AML-193 (cell line): ENCODE results near the gene TUBGCP2.
"Not testable (repeated sequence)": the region's sequence is repeated elsewhere in the genome, so short reads cannot be mapped to it uniquely, and the experiment has no call there.

Experiments used
- DNase-seq, 2 experiments: peaks; one replicate each; lab custom pipeline; 2025; lab: John Stamatoyannopoulos, UW

Gene TUBGCP2

DNA sequence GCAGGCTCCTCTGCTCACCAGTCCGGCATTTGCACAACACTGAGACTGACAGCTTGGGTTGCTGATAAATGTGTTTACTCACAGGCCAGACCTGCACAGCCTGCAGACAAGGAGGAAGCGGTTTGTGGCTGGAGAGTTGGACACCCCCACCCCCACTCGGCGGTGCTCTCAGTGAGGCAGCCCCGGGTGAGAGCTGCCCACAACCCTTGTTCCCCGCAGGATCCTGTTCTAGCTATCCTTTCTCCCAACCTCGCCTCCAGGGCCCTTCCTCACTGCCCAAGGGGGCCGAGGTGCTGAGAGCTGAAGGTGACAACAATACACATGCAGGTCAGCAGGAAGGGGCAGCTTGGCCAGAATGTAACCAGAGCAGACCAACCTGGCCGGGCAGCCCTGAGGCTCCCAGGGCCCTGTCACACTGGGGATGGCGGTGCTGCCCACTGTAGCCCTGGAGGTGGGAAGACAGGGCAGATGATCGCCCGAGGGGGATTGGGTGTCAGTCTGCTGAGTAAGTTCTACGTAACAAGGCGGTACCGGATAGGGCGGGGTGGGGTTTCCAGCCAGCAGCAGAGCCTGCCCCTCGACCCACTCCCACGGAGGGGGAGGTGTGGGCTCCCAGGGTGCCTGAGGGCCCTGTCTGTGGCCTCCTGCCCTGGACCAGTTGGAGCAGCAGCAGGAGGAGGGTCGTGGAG lies 30.0 kb downstream of the TUBGCP2 start:
- DNase-seq, result peak; percentile 71 to 80

DNA sequence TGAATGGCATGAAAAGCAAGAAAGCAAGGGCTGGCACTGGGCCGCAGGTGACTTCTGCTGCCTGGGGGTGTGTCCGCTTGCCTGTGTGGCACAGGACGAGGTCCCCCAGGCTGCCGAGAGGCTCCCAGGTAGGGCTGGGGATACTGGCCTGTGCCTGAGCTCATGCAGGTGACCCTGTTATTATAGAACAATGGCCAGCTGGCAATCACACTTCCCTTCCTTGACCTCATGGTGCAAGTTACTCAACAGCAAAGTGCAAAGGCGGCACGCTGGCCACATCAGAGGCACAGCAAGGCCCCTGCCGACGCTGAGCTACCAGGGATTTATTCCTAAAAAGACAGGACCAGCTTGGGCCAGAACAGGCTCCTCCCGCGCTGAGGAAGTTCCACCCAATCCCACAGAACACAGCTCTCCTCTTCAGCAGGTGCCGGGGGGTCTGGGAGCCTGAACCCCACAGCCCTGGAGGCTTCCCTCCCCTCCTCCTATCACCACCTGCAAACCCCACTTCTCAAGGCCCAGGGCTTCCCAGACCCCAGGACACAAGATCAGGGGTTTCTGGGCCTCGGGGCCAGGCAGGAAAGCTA lies 30.6 kb downstream of the TUBGCP2 start:
- peak; percentile 46 to 51 for DNase-seq

DNA sequence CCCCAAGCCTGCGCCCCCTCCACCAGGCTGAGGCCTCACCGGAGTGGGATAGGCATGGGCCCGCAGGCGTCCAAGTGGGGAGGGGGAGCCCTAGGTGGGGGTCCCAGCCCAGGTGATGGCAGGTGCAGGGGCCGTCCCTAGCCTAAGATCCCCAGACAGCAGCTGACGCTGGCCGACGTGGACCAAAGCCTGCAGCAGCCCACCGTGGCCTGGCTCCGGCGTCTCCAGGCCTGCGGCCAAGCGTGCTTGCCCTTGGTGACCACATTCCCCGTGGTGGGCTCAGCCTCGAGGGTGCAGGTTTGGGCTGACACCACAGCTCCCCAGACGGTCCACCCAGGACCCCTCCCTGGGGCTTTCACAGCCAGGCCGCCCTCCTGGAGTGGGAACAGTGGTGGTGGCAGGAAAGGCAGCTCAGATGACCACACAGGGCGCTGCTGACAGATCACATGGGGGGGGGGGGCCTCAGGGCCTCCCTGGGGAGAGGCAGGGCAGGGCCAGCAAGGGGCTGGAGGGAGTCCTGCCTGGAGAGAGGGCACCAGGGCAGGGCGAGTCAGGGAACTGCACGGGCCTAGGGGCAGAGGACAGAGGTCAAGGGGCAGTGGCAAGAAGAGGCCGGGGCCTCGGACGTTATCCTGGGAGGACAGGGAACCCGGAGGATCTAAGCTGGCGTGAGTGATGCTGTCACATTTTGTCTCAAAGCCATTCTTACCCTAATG lies 31.2 kb downstream of the TUBGCP2 start:
- DNase-seq, result no peak

DNA sequence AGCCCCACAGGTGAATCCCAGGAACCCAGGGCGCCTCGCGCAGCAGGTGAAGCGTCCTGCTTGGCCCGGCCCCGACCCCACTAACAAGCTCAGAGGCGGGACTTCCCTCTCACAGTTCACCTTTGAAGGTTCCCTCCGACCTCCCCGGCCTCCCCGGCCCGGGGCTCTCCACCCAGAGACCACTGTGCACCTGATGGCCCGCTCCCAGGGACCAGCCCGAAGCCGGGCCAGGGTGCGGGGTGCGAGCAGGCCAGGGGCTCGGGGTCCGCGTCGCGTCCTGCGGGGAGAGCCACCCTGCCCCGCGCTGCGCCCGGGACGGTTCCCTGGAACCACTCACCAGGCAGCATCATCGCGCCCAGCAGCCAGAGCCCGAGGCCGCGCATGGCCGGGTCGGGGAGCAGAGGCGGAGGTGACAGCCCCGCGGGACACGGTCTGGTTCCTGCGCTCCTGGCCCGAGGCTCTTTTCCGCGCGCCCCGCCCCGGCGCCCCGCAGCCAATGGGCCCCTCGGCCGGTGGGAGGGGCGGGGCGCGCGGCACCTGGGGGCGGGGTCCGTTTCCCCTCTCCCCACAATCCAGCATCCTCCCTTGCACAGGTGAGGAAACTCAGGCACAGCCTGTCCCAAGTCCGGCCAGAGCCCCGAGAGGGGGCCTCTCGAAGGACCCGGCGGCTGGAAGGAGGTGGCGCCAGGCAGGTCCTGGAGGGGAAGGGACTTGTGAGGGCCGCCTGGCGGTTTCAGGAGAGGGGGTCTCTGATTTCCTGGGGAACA lies 32.1 kb downstream of the TUBGCP2 start, which contains the start of gene ADAM8:
Gene ADAM8 (minus strand): TSS at position 434 of the 767 bp plus-strand sequence. CDS start 51 bp downstream, at position 383.
- no peak for DNase-seq

DNA sequence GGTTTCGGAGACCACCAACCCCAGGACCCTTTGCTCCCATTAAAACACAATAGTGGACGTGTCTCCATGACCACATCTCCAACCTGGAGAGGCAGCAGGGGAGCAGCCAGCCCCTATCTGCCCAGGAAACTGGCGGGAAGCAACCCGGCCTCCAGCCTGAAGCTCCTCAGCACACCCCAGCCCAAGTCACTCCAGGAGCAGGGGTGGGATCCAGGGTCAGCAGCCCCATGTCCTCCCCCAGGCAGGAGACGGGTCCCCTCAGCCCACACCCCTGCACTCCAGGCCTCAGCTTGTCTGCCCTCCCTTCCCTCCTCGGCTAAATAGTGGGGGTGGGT lies 32.6 kb downstream of the TUBGCP2 start:
- DNase-seq, result no peak

DNA sequence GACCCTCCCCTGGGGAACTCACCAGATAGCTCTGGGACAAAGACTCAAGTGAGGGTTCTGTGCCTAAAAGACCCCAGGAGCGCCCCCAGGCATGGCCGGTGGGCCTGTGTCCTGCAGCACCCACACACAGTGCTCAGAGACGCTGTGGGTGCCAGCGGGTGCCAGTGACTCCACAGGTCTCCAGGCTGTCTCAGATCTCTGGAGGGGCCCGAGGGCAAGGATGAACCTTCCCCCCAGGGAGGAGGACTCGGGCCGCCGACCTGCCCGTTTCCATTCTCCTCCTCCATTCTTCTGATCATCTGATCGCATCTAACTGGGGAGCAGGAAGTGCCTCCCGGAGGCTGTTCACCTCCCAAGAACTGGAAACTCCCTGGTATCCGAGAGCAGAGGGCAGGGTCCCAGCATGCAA lies 33.0 kb downstream of the TUBGCP2 start:
- no peak for DNase-seq

DNA sequence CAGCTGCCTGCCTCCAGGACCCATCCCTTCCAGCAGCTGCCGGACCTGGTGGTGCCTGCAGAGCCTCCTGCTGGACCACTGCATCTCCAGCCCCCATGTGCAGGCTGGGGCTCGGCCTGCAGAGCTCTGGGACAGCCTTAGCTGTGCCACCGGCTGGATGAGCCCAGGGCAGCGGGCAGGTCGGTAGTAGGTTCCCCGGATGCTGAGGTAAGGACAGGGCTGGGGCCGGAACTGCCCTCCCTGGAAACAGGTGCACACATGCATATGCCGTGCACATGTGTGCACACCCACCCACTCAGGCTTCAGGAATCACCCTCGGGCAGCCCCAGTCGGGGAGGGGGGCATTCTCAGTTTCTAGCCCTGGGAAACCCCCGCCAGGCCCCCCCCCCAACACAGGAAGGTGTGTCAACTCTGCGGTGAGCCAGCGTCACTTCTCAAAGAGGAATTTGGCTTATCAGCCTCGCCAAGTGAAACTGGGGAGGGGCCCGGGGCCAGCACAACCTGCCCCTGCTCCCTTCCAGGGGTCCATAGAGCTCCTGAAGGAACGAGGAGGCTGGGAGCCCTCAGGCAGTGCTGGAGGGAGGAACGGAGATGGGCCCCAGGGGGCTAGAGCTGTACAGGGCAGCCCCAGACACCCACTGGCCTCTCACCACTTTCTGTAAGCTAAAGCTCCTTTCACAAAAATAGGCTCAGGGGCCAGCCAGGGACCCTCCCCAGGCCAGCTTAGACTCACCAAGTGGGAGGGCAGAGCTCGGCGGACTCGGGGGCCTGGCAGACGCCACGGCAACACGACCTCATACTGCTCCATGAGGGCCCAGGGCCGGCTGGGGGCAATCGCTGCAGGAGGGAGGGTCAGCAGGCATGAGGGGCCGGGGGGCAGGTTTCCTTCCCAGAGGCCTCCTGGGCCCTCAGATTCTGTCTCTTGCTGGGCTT lies 33.7 kb downstream of the TUBGCP2 start:
- peak in 1 of 2 experiments; percentile 25 for DNase-seq

DNA sequence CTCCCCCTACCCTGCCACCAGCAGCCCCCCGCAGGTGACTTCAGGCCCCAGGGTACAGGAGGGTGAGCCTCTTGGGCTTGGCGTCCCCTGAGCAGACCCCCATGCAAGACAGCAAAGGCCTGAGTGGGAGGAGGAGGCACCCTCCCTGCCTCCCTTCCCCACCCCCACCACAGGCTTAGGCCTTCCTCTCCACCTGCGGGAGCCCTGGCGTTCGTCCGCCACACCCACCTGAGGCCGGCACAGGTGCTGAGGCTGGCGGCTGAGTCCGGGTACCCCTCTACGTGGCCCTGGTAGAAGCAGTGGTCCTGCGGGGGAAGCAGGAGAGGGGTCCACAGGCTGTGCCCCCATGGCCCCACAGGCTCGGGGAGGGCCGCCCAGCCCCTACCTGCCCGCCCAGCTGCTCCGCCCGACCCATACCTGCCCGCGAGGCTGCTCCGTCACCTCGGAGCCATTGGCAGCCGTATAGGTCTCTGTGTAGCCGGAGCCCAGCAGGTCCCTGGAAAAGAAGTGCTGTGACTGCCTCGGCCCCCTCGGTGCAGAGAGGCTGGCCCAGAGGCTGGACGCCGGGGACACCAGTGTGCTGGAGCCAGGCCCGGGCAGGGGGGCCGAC lies 35.0 kb downstream of the TUBGCP2 start:
- DNase-seq, result no peak

DNA sequence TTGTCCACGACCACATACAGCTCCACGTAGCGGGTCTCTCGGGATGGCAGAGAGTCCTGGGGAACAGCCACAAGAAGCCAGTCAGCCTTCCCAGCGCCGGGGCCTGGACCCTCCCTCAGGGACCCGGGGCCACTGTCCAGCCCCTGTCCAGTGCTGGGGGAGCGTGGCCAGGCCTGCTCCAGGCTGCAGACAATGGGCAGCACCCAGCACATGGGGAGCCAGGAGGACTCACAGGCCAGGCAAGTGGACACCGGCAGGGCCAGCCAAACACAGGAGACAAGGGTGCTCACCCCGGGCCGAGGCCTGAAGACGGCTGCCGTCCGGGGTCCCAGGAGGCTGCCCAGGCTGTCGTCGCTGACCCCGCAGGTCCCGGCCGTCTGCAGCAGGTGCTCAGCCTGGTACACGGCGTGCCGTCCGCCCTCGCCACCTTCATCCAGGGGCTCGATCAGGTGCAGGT lies 35.7 kb downstream of the TUBGCP2 start:
- no peak for DNase-seq

DNA sequence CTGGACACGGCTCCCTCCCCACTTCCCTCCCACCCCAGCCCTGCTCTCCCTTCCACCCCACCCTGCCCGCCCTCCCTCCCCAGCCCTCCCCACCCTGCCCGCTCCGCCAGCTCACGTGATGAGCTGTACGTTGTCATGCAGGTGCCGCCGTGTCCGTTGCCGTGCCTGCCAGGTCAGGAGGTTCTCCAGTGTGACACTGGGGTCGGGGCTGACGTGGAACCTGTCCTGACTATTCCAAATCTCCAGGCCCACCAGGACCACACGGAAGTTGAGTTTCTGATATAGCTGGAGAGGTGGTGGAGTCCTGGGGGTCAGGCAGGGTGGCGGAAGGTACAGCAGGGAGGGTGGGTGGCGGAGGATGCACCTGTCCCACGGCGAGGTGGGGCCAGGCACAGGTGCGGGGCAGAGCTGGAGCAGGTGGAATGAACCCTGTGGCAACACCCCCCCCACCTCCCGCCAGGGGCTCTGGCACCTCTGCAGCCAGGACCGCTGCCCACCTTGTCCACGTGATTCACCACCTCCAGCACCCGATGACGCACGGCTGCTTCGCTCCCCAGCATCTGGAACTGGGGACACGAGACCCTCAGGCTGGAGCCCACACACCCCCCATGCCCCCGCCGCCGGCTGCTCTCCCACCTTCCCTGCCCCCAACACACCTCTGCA lies 36.2 kb downstream of the TUBGCP2 start:
- no peak for DNase-seq

DNA sequence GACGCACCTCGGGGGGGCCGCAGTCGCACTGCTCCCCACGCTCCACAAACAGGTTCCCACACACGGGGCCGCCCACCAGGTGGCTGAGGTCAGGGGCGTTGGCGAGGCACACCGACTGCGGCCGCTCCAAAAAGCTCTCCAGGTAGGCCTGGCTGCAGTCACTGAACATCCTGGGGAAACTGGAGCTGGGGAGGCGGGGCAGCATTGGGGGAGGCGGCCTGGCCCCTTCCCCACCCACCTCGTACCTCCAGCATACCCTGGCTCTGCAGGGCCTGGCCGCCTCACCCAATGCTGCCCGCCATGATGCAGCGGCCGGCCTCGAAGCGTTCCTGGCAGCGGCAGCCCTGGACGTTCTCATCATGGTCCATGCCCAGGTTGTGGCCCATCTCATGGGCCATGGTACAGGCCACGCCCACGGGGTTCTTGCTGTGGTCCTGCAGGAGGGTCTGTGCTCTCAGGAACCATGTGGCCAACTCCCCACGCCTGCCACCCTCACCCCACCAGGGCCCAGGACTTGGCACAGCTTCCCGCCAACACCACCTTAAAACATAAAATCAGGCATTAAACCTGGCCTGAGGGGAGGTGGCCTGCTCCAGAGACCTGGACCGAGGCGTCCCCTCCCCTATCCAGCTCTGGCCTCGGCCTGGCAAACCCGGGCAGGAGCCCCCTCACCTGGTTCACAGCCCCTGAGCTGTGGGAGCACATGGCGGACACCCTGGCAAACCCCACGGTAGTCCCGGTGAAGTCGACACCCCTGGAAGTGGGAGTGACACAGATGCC lies 37.0 kb downstream of the TUBGCP2 start:
- no peak for DNase-seq

DNA sequence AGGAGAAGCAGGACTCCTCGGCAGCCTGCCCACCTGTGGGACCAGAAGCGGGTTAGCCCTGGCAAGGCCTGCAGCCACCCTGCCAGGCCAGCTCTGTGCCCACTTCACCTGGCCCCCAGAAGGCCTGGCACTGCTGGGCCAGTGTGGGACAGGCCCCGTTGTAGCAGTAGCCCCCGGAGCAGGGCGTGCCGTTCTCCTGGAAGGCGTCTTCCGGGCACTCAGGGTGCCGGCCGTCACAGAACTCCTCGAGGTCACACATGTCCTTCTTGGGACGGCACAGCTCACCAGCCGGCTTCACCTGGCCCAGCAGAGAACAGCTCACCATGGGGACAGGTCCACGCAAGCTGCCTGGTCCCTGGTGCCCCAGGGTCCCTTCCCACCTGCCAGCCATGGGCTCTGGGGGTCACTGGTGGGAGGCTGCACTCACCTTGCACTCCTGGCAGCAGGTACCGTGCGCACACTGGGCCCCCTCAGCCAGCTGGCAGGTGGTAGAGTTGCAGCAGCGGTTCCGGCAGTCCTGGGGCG lies 37.8 kb downstream of the TUBGCP2 start:
- no peak for DNase-seq

DNA sequence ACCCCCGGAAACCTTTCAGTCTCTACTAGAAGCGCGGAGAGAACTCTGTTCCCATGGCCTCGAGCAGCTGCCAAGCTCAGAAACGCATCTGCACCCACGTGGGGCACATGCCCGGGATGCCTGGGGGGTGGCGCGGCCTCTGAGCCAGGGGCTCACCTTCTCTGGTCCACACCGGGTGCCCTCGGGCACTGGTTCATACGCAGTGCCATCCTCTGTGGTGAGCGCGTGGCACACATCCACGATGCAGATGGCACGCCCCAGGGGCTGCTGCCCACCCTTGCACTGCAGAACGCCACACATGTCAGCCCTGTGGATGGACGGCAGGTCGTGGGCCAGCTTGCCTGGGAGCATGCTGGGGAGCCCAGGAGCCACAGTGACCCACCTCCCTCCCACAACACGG lies 38.5 kb downstream of the TUBGCP2 start:
- no peak for DNase-seq

DNA sequence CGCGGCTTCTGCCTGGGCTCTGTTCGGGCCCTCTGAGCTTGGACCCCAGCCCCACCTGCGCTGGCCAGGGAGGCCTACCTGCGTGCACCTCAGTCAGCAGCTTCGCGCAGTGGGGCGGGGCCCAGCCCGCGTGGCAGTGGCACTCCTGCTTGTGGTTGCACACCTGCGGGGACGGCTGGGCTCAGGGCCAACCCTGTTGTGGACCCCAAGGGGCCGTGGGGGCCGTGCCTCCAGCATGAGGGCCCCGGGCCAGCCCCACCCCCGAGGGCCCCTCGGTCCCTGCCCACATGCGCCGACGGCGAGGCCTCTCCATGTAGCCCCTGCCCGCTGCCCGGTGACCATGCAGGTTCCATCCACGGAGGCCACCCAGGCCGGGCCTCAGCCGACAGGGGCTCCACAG lies 39.3 kb downstream of the TUBGCP2 start:
- DNase-seq, result no peak

DNA sequence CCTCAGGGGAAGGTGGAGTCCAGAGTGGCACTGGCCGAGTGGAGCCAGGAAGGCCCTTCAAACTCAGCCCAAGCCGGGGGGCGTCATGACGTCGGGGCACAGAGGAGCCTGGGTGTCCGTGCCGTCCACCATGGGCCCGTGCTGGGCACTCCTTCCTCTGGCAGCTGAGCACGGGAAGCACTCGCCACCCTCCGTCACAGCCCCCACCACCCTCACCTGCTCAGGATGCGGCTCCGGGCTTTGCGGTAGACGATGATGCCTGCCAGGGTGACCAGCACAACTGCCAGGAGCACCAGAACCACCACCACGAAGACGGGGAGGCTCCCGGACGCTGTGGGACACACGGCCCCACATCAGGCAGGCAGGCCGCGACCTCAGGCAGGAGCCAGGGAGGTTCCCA lies 40.1 kb downstream of the TUBGCP2 start:
- no peak for DNase-seq

DNA sequence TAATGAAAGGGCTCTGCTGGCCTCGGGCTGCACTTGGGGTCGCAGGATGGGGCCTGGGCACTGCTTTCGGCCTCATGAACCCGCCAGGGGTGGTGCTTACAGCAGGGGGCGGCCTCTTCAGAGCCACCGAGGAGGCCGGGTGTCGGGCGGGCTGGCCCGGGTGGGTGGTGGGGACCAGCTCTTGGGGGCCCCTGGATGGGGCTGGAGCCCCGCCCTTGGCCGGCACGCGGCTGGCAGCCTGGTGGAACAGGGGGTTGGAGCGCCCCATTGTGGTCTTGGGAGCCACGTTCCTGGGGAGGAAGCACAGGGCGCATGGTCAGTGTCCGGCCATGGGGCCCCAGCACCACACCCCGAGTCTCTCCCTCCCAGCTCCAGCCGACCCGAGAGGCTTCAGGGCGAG lies 40.8 kb downstream of the TUBGCP2 start:
- no peak for DNase-seq

DNA sequence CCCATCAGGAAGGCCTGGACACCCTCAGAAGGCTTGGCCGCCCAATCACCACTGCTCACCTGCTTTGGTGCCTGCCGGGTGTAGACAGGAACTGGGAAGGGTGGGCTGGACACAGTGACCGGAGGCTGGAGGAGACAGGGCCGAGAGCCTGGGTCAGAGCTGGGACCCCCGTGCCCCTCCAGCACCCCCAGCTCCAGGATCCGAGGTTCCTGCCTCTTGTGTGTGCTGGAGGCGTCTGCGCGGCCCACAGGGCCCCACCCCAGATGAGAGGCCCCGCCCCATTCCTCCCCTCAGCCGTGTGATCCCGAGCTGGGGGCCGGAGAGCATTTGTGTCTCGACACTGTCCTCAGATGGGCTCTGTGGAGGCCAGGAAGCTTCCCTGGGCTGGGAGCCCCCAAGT lies 41.4 kb downstream of the TUBGCP2 start:
- no peak for DNase-seq

DNA sequence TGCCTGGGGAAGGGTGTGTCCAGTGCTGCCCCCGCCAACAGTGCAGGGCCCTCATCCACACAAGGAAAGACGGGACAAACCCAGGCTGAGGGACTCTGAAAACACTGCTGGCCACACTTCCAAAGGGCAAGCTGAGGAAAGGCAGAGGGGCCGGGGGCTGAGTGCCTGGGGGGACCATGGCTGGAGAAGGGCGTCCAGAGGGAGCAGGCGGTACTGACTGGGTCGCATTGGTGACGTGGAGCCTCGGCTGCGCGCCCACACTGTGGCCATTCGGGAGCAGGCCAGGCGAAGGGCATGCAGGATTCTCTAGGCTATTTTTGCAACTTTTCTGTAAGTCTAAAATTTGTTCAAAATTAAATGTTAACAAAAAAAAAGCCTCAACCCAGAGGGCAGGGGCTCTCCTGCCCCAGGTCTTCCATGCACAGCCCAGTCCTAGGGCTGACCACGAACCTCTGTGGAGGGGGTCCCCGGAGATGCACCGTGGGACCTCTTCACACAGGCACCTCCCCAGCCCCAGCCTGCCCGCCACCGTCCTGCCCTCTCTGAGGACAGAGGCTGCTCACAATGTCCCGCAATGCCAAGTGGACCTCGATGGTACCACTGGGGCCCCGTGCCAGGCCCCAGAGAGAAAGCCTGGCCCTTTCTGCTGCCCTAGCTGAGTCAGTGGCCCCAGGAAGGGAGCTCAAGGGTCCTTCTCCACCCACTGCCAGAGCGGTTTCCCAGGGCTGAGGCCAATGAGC lies 42.4 kb downstream of the TUBGCP2 start:
- no peak for DNase-seq

DNA sequence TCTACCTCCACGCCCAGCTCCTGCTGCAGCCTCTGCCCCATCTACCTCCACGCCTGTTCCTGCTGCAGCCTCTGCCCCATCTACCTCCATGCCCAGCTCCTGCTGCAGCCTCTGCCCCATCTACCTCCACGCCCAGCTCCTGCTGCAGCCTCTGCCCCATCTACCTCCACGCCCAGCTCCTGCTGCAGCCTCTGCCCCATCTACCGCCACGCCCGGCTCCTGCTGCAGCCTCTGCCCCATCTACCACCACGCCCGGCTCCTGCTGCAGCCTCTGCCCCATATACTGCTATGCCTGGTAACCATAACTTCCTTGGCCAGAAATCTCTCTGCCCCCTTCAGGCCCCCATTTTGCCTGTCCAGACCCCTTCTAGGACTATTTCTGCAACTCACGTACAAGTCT lies 43.6 kb downstream of the TUBGCP2 start:
- DNase-seq, result not testable (repeated sequence)
